Measurements from ENCODE around the gene LEMD2. TPM values are rescaled to one million over a fixed set of nuclear protein-coding genes. Genes with fewer than 3 reads are reported as not detected.

The LEMD2 gene
- total RNA-seq, 4 donors from 2014 or later, result 57.3 to 159 (median 112) TPM

GRCh38 chr6:33800248-33800969 is 11.5 kb upstream of the LEMD2 start:
- H3K27me3 ChIP-seq, result peaks cover 22% of the 10 kb centered on the region
- 80 to 83% methylated on average over 8 to 13 of the region's 13 CpGs for WGBS, 2 donors (ENCODE audit: low coverage in 1 of 2)
- H3K36me3 ChIP-seq, result no peaks in the 10 kb centered on the region
- intact Hi-C loops (cut with DNase I; ENCODE audit: low total_unique reads), result no loop called here
- no peaks in the 10 kb centered on the region for H3K4me1 ChIP-seq
- no peak for DNase-seq
- in situ Hi-C loops (cut with MboI; ENCODE audit: low pct_ligation_motif_present in 1 of 4, low pct_unique_long_range_greater_than_20kb in 1 of 4, low sequenced_read_pairs in 3 of 4), result no loop called here
- no peaks in the 10 kb centered on the region for H3K9me3 ChIP-seq
- H3K27ac ChIP-seq, result no peak overlapping the region
- TF ChIP-seq POLR2A (IDR thresholded peaks at IDR 0.05) (no peak), EP300 (IDR thresholded peaks at IDR 0.05; ENCODE audit: low read depth) (no peak), POLR2AphosphoS5 (IDR thresholded peaks at IDR 0.05) (no peak), CTCF (IDR thresholded peaks at IDR 0.05) (no peak)
- H3K4me3 ChIP-seq, result no peak overlapping the region

GRCh38 chr6:33799454-33800113 is 10.7 kb upstream of the LEMD2 start:
- H3K4me3 ChIP-seq, result no peak overlapping the region
- intact Hi-C loops (cut with DNase I; ENCODE audit: low total_unique reads) (no loop called here), in situ Hi-C loops (cut with MboI; ENCODE audit: low pct_ligation_motif_present in 1 of 4, low pct_unique_long_range_greater_than_20kb in 1 of 4, low sequenced_read_pairs in 3 of 4) (no loop called here)
- no peaks in the 10 kb centered on the region for H3K9me3 ChIP-seq
- H3K36me3 ChIP-seq, result no peaks in the 10 kb centered on the region
- H3K27me3 ChIP-seq, result peaks cover 15% of the 10 kb centered on the region
- TF ChIP-seq POLR2AphosphoS5 (IDR thresholded peaks at IDR 0.05), result no peak
- TF ChIP-seq POLR2A (IDR thresholded peaks at IDR 0.05), result no peak
- no peak for TF ChIP-seq EP300 (IDR thresholded peaks at IDR 0.05; ENCODE audit: low read depth)
- no peak for TF ChIP-seq CTCF (IDR thresholded peaks at IDR 0.05)
- no peak overlapping the region for H3K27ac ChIP-seq
- 47 to 59% methylated on average over 2 to 4 of the region's 4 CpGs for WGBS, 2 donors (ENCODE audit: low coverage in 1 of 2)
- no peaks in the 10 kb centered on the region for H3K4me1 ChIP-seq
- no peak for DNase-seq

- Histone ChIP-seq H3K4me1 (no peaks in the 10 kb centered on the region), H3K27me3 (peaks cover 11% of the 10 kb centered on the region), H3K4me3 (no peak overlapping the region), H3K9me3 (no peaks in the 10 kb centered on the region), H3K36me3 (no peaks in the 10 kb centered on the region), H3K27ac (no peak overlapping the region)
- no peak for DNase-seq
- 50 to 81% methylated on average over 1 to 13 of the region's 13 CpGs for WGBS, 2 donors (ENCODE audit: low coverage in 1 of 2)
- intact Hi-C loops (cut with DNase I; ENCODE audit: low total_unique reads), result no loop called here
- TF ChIP-seq EP300 (IDR thresholded peaks at IDR 0.05; ENCODE audit: low read depth), result no peak
- no peak for TF ChIP-seq POLR2A (IDR thresholded peaks at IDR 0.05)
- no peak for TF ChIP-seq POLR2AphosphoS5 (IDR thresholded peaks at IDR 0.05)
- TF ChIP-seq CTCF (IDR thresholded peaks at IDR 0.05), result no peak
- in situ Hi-C loops (cut with MboI; ENCODE audit: low pct_ligation_motif_present in 1 of 4, low pct_unique_long_range_greater_than_20kb in 1 of 4, low sequenced_read_pairs in 3 of 4), result no loop called here
These were observed 9.5 kb upstream of the LEMD2 start for GRCh38 chr6:33798343-33798848.

- peaks cover 17% of the 10 kb centered on the region for H3K27me3 ChIP-seq
- intact Hi-C loops (cut with DNase I; ENCODE audit: low total_unique reads) (no loop called here), in situ Hi-C loops (cut with MboI; ENCODE audit: low pct_ligation_motif_present in 1 of 4, low pct_unique_long_range_greater_than_20kb in 1 of 4, low sequenced_read_pairs in 3 of 4) (no loop called here)
- WGBS, 2 donors (ENCODE audit: low coverage in 1 of 2), result 75 to 78% methylated on average over 5 to 10 of the region's 10 CpGs
- no peak for DNase-seq
- no peak overlapping the region for H3K4me3 ChIP-seq
- H3K36me3 ChIP-seq, result no peaks in the 10 kb centered on the region
- no peak overlapping the region for H3K27ac ChIP-seq
- H3K4me1 ChIP-seq, result no peaks in the 10 kb centered on the region
- no peaks in the 10 kb centered on the region for H3K9me3 ChIP-seq
- TF ChIP-seq POLR2AphosphoS5 (IDR thresholded peaks at IDR 0.05) (no peak), POLR2A (IDR thresholded peaks at IDR 0.05) (no peak), EP300 (IDR thresholded peaks at IDR 0.05; ENCODE audit: low read depth) (no peak), CTCF (IDR thresholded peaks at IDR 0.05) (no peak)
These were observed 8.9 kb upstream of the LEMD2 start for GRCh38 chr6:33797626-33798342.
